NCI-H128 (cell line): ENCODE measurements around the gene ADCYAP1.

Experiments used
- DNase-seq: peaks from one replicate; lab custom pipeline; 2025; ENCODE audit not compliant: unreplicated experiment; lab: John Stamatoyannopoulos, UW

ADCYAP1 gene

GRCh38 chr18:908758-909724, 4.4 kb downstream of the ADCYAP1 start:
- peak; percentile 26 for DNase-seq

GRCh38 chr18:910247-910646, 5.6 kb downstream of the ADCYAP1 start:
- no peak for DNase-seq

- no peak for DNase-seq
Measured at GRCh38 chr18:911025-911424, 6.4 kb downstream of the ADCYAP1 start.

- no peak for DNase-seq
Measured at GRCh38 chr18:911486-911885, 6.8 kb downstream of the ADCYAP1 start.

- no peak for DNase-seq
Measured at GRCh38 chr18:916562-916961, 11.9 kb downstream of the ADCYAP1 start.

GRCh38 chr18:919078-919477, 14.4 kb downstream of the ADCYAP1 start:
- no peak for DNase-seq

- no peak for DNase-seq
Measured at GRCh38 chr18:923144-923866, 18.6 kb downstream of the ADCYAP1 start.

- no peak for DNase-seq
Measured at GRCh38 chr18:924987-925386, 20.3 kb downstream of the ADCYAP1 start.

- DNase-seq = no peak
Measured at GRCh38 chr18:926946-927345, 22.3 kb downstream of the ADCYAP1 start.

- no peak for DNase-seq
Measured at GRCh38 chr18:933082-933481, 28.4 kb downstream of the ADCYAP1 start.

GRCh38 chr18:934518-935133, 30.0 kb downstream of the ADCYAP1 start:
- peak; percentile 68 for DNase-seq

- DNase-seq = no peak
Measured at GRCh38 chr18:936941-937340, 32.3 kb downstream of the ADCYAP1 start.

- DNase-seq = no peak
Measured at GRCh38 chr18:939166-939565, 34.5 kb downstream of the ADCYAP1 start.

- DNase-seq = no peak
Measured at GRCh38 chr18:939958-940357, 35.3 kb downstream of the ADCYAP1 start.

GRCh38 chr18:941331-941730, 36.7 kb downstream of the ADCYAP1 start:
- DNase-seq = no peak

- DNase-seq = no peak
Measured at GRCh38 chr18:944440-944839, 39.8 kb downstream of the ADCYAP1 start.

GRCh38 chr18:949724-950631, 45.3 kb downstream of the ADCYAP1 start:
- DNase-seq = no peak

- no peak for DNase-seq
Measured at GRCh38 chr18:950882-951495, 46.3 kb downstream of the ADCYAP1 start.

- no peak for DNase-seq
Measured at GRCh38 chr18:955384-956066, 50.9 kb downstream of the ADCYAP1 start.

GRCh38 chr18:957829-958228, 53.2 kb downstream of the ADCYAP1 start:
- DNase-seq = no peak
